SK-N-SH (cell line): Measurements from ENCODE around the gene ZFHX3.

ENCODE experiments used
- CHD2 ChIP-seq: fragments of 150-350 bp; IDR thresholded peaks from 2 replicates; pipeline ENCODE4 v1.6.1; 2018; ENCODE audit warnings: low read length; ENCODE audit not compliant: partially characterized antibody
- GABPA ChIP-seq: IDR thresholded peaks from 2 replicates; pipeline ENCODE4 v1.4.0; 2012; ENCODE audit warnings: low read depth, mild to moderate bottlenecking
- IRF3 ChIP-seq: fragments of 150-350 bp; IDR thresholded peaks from 2 replicates; pipeline ENCODE4 v1.6.1; 2016; ENCODE audit warnings: mild to moderate bottlenecking, low read depth, low read length
- MAX ChIP-seq: IDR thresholded peaks from 2 replicates; pipeline ENCODE4 v1.4.0; 2012; ENCODE audit warnings: low read depth
- POLR2AphosphoS5 ChIP-seq: IDR thresholded peaks from 2 replicates; pipeline ENCODE4 v1.6.1; 2012; ENCODE audit warnings: low read depth, low read length
- SMC3 ChIP-seq: IDR thresholded peaks from 2 replicates; pipeline ENCODE4 v1.6.1; 2012; ENCODE audit warnings: low read depth, low read length, improper control_type of control experiment
- TAF1 ChIP-seq: IDR thresholded peaks from 2 replicates; pipeline ENCODE4 v1.6.1; 2012; ENCODE audit warnings: low read depth, mild to moderate bottlenecking, low read length, moderate library complexity, borderline replicate concordance
- TCF12 ChIP-seq: IDR thresholded peaks from 2 replicates; pipeline ENCODE4 v1.4.0; 2012
- TF ChIP-seq, protein P1 (sequence below): fragments of 200-600 bp; sonication (generic); IDR thresholded peaks from 2 replicates; pipeline ENCODE4 v1.6.1; 2017; ENCODE audit warnings: antibody characterized with exemption, mild to moderate bottlenecking, moderate library complexity

DNA sequence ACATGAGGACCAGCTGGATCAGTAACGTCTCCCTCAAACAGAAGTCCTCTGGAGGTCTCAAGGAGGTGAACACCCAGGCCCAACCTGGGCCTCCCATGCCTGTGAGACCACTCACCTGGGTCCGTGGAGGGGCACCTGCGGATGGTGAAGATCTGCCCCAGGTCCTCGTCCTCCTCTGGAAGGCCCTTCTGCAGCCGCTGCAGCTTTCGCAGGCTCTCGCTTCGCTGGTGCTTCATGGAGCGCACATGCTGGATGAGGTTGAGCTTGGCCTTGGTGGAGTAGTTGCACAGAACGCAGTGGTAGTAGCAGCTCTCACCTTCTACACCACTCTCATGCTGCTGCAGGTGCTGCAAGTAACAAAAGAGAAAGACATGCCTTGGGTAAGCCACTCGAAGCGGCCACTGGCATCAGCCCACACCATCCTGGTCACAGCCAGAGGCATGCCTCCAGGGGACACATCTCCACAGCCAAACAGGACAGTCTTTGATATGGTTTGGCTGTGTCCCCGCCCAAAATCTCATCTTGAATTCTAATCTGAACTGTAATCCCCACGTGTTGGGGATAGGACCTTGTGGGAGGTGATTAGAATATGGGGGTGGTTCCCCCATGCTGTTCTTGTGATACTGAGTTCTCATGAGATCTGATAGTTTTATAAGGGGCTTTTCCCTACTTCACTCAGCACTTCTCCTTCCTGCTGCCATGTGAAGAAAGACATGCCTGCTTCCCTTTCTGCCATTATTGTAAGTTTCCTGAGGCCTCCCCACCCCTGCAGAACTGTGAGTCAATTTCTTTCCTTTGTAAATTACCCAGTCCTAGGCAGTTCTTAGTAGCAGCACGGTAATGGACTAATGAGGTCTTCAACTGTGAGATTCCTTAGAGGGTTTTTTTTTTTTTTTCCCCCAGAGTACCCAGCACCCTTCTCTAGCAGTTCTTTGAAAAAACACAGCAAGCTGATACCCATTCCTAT is 158.0 kb downstream of the ZFHX3 start:
- TF ChIP-seq MAX (no peak), CHD2 (no peak), TAF1 (no peak), POLR2AphosphoS5 (no peak), GABPA (no peak), IRF3 (no peak), TCF12 (no peak), SMC3 (no peak)
- TF ChIP-seq, protein P1, sequence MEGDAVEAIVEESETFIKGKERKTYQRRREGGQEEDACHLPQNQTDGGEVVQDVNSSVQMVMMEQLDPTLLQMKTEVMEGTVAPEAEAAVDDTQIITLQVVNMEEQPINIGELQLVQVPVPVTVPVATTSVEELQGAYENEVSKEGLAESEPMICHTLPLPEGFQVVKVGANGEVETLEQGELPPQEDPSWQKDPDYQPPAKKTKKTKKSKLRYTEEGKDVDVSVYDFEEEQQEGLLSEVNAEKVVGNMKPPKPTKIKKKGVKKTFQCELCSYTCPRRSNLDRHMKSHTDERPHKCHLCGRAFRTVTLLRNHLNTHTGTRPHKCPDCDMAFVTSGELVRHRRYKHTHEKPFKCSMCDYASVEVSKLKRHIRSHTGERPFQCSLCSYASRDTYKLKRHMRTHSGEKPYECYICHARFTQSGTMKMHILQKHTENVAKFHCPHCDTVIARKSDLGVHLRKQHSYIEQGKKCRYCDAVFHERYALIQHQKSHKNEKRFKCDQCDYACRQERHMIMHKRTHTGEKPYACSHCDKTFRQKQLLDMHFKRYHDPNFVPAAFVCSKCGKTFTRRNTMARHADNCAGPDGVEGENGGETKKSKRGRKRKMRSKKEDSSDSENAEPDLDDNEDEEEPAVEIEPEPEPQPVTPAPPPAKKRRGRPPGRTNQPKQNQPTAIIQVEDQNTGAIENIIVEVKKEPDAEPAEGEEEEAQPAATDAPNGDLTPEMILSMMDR, result no peak
